ENCODE measurements around the gene C14orf39. TPM values are rescaled to one million over a fixed set of nuclear protein-coding genes. Genes with fewer than 3 reads are reported as not detected.

The C14orf39 gene
- total RNA-seq (2014; rRNA removed; shearing (Covaris generic)) = not detected in 2 replicates

- no peak for DNase-seq (ENCODE audit: low spot score)
Observed at GRCh38 chr14:60485598-60486251, at the start of gene C14orf39. C14orf39 (minus strand) TSS chr14:60486063; CDS start chr14:60485078, 985 bp downstream.

DNA sequence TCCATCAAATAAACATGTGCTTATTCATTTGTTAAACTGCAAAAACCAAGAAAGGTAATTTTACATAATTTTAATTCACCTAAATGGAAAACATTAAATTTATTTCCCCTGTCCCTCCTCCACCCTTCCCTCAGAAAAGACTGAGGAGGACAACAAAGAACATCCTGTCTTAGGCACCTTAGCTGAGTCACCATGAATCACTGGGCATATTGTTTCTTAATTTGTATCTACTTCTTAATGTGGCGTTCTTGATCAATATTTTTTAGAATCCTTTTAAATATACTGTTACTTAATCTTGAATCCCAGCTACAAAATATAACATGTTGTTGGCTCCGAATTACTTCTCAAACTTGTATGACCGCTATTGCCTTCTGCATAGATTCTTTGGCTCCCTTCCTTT is 46.6 kb upstream of the C14orf39 start:
- DNase-seq (ENCODE audit: low spot score) = peak; percentile 7

- no peak for DNase-seq (ENCODE audit: low spot score)
Observed at GRCh38 chr14:60515511-60516289, 29.8 kb upstream of the C14orf39 start.

- no peak for DNase-seq (ENCODE audit: low spot score)
Observed at GRCh38 chr14:60514741-60515491, 29.1 kb upstream of the C14orf39 start.

DNA sequence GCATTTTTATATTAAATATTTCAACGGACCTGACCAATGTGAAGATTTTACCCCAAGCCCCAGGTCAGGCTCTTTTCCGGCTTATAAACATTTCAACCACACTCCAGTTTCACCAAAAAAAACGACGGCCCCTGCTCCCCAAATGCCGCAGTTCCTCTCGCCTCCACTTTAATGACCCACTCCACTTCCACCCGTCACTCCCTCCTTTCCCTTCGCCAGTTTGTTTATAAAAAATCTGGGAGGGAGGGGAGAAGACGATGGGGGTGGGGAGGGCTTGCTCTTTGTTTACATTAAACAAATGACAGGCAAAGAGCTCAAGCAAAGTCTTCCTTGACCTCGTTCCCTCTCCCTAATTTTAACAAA is 28.5 kb upstream of the C14orf39 start:
- no peak for DNase-seq (ENCODE audit: low spot score)

DNA sequence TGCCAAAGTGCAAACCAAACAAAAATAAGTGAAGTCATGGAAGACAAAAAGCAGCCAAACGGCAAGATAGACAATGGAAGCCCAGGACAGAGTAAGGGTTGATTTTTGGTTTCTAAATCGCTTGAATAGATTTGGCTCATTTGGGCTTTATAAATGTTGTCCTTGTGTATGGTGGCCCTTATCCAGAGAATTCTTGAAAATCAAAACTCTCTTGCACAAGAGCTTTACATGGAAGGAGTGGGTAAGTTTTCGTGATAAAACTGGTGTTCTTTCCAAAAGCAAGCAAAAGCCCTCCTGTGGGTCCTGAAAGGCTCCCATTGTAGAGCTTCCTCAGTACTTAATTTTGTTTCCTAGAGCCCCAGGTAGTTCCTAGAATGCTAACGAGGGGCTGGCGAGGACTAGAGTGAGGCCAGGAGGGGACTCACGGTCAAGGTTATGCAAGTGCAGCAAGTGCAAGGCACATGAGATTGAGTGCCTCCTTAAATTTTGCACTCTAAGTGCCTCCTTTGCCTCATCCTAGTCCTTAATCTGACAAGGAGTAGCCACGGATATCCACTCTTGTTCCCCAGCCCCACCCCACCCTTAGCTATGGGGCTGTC is 27.2 kb upstream of the C14orf39 start:
- DNase-seq (ENCODE audit: low spot score) = no peak

- DNase-seq (ENCODE audit: low spot score) = no peak
Observed at GRCh38 chr14:60512126-60512525, 26.3 kb upstream of the C14orf39 start.

- DNase-seq (ENCODE audit: low spot score) = no peak
Observed at GRCh38 chr14:60510951-60511599, 25.2 kb upstream of the C14orf39 start.

GRCh38 chr14:60510254-60510950 is 24.5 kb upstream of the C14orf39 start:
- DNase-seq (ENCODE audit: low spot score) = no peak

DNA sequence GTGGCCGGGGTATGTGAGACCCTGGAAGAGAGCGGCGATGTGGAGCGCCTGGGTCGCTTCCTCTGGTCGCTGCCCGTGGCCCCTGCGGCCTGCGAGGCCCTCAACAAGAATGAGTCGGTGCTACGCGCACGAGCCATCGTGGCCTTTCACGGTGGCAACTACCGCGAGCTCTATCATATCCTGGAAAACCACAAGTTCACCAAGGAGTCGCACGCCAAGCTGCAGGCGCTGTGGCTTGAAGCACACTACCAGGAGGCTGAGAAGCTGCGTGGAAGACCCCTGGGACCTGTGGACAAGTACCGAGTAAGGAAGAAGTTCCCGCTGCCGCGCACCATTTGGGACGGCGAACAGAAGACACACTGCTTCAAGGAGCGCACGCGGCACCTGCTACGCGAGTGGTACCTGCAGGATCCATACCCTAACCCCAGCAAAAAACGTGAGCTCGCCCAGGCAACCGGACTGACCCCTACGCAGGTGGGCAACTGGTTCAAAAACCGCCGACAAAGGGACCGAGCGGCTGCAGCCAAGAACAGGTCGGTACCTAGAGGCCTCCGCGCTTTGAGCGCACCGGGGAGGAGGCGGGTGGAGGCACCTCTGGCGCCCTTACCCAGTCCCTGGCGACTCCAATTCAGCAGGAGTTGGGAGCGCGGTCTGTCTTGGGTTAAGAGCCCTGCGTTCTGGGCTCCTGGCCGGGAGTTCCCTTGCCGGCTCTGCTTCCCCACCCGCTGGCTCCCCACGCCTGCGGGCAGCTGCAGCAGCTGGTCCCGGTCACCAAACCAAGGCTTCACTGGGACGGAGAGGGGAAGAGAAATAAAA is 23.8 kb upstream of the C14orf39 start:
- no peak for DNase-seq (ENCODE audit: low spot score)

- DNase-seq (ENCODE audit: low spot score) = no peak
Observed at GRCh38 chr14:60508707-60509437, 23.0 kb upstream of the C14orf39 start, which contains the start of gene SIX6. SIX6 (plus strand) TSS chr14:60509146; CDS start chr14:60509399, 253 bp downstream.

DNA sequence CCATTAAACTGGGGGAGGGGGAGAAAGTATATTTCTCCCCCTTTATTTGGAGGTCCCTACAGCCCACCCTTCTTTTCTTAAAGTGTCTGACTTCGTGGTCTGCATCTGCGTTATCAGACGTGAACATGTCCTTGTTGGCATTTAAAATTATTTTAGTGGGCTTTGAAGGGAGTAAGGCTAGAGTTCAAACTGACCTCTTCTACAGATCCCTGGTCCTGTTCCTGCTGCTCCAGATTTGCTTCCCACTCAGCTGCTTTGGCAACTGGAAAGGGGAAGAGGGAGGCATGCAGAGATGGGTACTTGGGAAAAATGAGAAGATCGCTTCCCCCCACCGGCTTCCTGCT is 22.5 kb upstream of the C14orf39 start:
- DNase-seq (ENCODE audit: low spot score) = no peak

GRCh38 chr14:60506985-60507829 is 21.3 kb upstream of the C14orf39 start:
- DNase-seq (ENCODE audit: low spot score) = no peak

GRCh38 chr14:60506462-60506984 is 20.7 kb upstream of the C14orf39 start:
- no peak for DNase-seq (ENCODE audit: low spot score)

DNA sequence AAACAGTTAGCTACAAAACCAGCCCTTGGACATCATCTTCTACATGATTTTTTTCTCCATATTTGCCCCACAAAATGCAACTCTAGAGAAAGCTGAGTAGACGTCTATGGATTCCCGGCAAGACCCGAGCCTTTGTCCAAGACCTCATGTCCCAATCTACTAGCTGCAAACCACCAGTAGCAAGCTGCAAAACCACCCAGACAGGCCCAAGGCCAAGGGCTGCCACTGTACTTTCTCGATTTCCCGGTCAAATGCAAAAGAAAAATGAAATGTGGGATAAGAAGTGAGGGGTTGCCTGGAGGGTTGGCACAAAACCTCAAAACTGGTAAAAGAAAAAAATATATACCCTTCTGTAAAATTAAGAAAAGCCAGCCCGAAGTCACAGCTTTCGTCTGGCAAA is 20.1 kb upstream of the C14orf39 start:
- no peak for DNase-seq (ENCODE audit: low spot score)

DNA sequence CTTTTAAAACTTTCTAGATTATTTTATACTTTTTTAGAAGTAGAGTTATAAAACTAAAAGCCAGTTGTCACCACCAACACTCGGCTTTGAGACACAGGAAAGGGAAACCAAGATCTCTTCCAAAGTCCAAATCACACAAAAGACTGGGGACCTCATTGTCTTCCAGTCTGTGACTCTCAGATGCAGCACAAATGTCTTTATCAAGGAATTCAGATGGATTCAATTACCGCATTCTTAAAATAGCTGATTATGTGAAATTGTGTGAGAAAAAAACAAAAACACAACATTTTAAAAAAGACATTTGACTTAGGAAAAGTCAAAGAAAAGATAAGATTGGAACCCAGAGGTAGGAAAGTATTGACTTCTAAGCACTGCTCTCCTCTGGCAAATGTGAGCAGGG is 19.6 kb upstream of the C14orf39 start:
- no peak for DNase-seq (ENCODE audit: low spot score)

GRCh38 chr14:60502541-60502940 is 16.7 kb upstream of the C14orf39 start:
- DNase-seq (ENCODE audit: low spot score) = no peak

DNA sequence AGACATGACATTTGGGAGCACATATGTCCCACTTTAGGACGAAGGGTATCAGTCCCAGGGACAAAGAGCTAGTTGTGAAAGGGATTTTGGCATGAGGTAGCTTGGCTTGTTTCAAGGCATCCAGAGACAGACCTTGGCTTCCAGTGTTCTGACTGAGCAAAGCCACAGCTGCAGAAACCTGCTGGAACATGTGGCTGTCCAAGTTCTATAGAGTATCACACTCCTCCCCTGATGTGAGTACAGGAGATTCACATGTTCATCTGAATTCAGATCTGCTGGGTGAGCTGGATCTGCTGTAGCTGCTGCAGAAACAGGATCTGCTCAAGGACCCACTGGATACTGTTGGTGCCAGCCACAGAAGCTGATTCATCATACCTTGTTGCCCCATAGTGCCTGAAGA is 10.1 kb upstream of the C14orf39 start:
- no peak for DNase-seq (ENCODE audit: low spot score)

Data from A172 (cell line).